Smooth muscle cell (in vitro differentiated cells): ENCODE measurements around the gene APRT. TPM values are rescaled to one million over a fixed set of nuclear protein-coding genes. Genes with fewer than 3 reads are reported as not detected.

ENCODE experiments used
- DNase-seq: peaks from one replicate; lab custom pipeline; 2025; ENCODE audit not compliant: unreplicated experiment; lab: John Stamatoyannopoulos, UW
- H2AFZ ChIP-seq: fragments of 200-600 bp; sonication (generic); 2 replicates; pipeline ENCODE4 v1.6.0; 2016; ENCODE audit warnings: antibody characterized with exemption, low read depth, mild to moderate bottlenecking
- H3F3A ChIP-seq: fragments of 200-600 bp; sonication (generic); 2 replicates; pipeline ENCODE4 v1.6.0; 2017; ENCODE audit warnings: antibody characterized with exemption, low read depth
- H3K27ac ChIP-seq: fragments of 200-600 bp; sonication (generic); 2 replicates; pipeline ENCODE4 v1.5.1; 2016; ENCODE audit warnings: low read depth, mild to moderate bottlenecking
- H3K27me3 ChIP-seq: fragments of 200-600 bp; sonication (generic); 2 replicates; pipeline ENCODE4 v1.6.1; 2016; ENCODE audit warnings: low read depth, mild to moderate bottlenecking
- H3K36me3 ChIP-seq: fragments of 200-600 bp; sonication (generic); 2 replicates; pipeline ENCODE4 v1.5.1; 2016; ENCODE audit warnings: low read depth
- H3K4me1 ChIP-seq: fragments of 200-600 bp; sonication (generic); 2 replicates; pipeline ENCODE4 v1.5.1; 2016; ENCODE audit warnings: low read depth
- H3K4me2 ChIP-seq: fragments of 200-600 bp; sonication (generic); 2 replicates; pipeline ENCODE4 v1.6.0; 2016; ENCODE audit warnings: mild to moderate bottlenecking
- H3K4me3 ChIP-seq: fragments of 200-600 bp; sonication (generic); 2 replicates; pipeline ENCODE4 v1.5.1; 2016; ENCODE audit warnings: mild to moderate bottlenecking
- H3K79me2 ChIP-seq: fragments of 200-600 bp; sonication (generic); 2 replicates; pipeline ENCODE4 v1.6.0; 2016; ENCODE audit warnings: low read depth, mild to moderate bottlenecking
- H3K9ac ChIP-seq: fragments of 200-600 bp; sonication (generic); 2 replicates; pipeline ENCODE4 v1.6.0; 2016; ENCODE audit warnings: low read depth
- H3K9me3 ChIP-seq: fragments of 200-600 bp; sonication (generic); replicated peaks from 2 replicates; pipeline ENCODE4 v1.5.1; 2016; ENCODE audit warnings: low read depth
- H4K20me1 ChIP-seq: fragments of 200-600 bp; sonication (generic); 2 replicates; pipeline ENCODE4 v1.6.0; 2016; ENCODE audit warnings: low read depth
- CTCF ChIP-seq: fragments of 200-600 bp; sonication (generic); IDR thresholded peaks from 2 replicates; pipeline ENCODE4 v1.5.1; 2017; ENCODE audit warnings: borderline replicate concordance, mild to moderate bottlenecking, antibody characterized with exemption; ENCODE audit not compliant: insufficient read depth, poor library complexity, severe bottlenecking
- WGBS: methylation state at CpG from one replicate; pipeline ENCODE4 v1.1.7; 2016; ENCODE audit warnings: low lambda C conversion rate; 5-methylcytosine and 5-hydroxymethylcytosine counted together
- polyA plus RNA-seq: library from polyadenylated mRNA; unstranded; fragments of >200 nt; fragmentation: Nextera tagmentation; extraction: Ambion mirVana; gene quantifications from 2 replicates; pipeline ENCODE4 v1.2.1, GENCODE V29; 2016
- total RNA-seq: library from RNA; depleted of rRNA; stranded (reverse); fragments of >200 nt; gene quantifications from 2 replicates; pipeline ENCODE4 v1.2.3, GENCODE V29; 2014

APRT gene
- total and polyA plus RNA-seq, 2 experiments from 2014 or later, result 143 to 200 TPM

GRCh38 chr16:88830783-88831182 lies 19.1 kb upstream of the APRT start:
- H3F3A ChIP-seq, result no peaks in the 10 kb centered on the region
- no peaks in the 10 kb centered on the region for H4K20me1 ChIP-seq
- H3K27me3 ChIP-seq, result no peaks in the 10 kb centered on the region
- H3K79me2 ChIP-seq, result no peaks in the 10 kb centered on the region
- H3K4me3 ChIP-seq, result no peak overlapping the region
- H2AFZ ChIP-seq, result no peak overlapping the region
- H3K9ac ChIP-seq, result no peak overlapping the region
- H3K4me1 ChIP-seq, result no peaks in the 10 kb centered on the region
- H3K36me3 ChIP-seq, result no peaks in the 10 kb centered on the region
- no peak overlapping the region for H3K27ac ChIP-seq
- H3K4me2 ChIP-seq, result no peak overlapping the region
- no peaks in the 10 kb centered on the region for H3K9me3 ChIP-seq
- DNase-seq, result no peak
- 96% methylated on average over 14 of the region's 14 CpGs for WGBS
- no peak for TF ChIP-seq CTCF

- Histone ChIP-seq H4K20me1 (no peaks in the 10 kb centered on the region), H3K4me2 (no peak overlapping the region), H3K9me3 (no peaks in the 10 kb centered on the region), H3K9ac (no peak overlapping the region), H3K4me1 (no peaks in the 10 kb centered on the region), H3K27ac (no peak overlapping the region), H3K79me2 (no peaks in the 10 kb centered on the region), H3K36me3 (no peaks in the 10 kb centered on the region), H3F3A (no peaks in the 10 kb centered on the region), H3K27me3 (no peaks in the 10 kb centered on the region), H3K4me3 (no peak overlapping the region), H2AFZ (no peak overlapping the region)
- no peak for TF ChIP-seq CTCF
- DNase-seq, result peak; percentile 57
- WGBS, result 57% methylated on average over 11 of the region's 11 CpGs
These were observed 18.5 kb upstream of the APRT start for GRCh38 chr16:88830258-88830657.

GRCh38 chr16:88828711-88829110 lies 17.0 kb upstream of the APRT start:
- Histone ChIP-seq H3K79me2 (no peaks in the 10 kb centered on the region), H3K4me1 (no peaks in the 10 kb centered on the region), H4K20me1 (no peaks in the 10 kb centered on the region), H3K27me3 (no peaks in the 10 kb centered on the region), H2AFZ (no peak overlapping the region), H3K27ac (no peak overlapping the region), H3F3A (no peaks in the 10 kb centered on the region), H3K9ac (no peak overlapping the region), H3K4me3 (no peak overlapping the region), H3K36me3 (no peaks in the 10 kb centered on the region), H3K9me3 (no peaks in the 10 kb centered on the region), H3K4me2 (no peak overlapping the region)
- WGBS, result 92% methylated on average over 20 of the region's 24 CpGs
- no peak for DNase-seq
- no peak for TF ChIP-seq CTCF

- no peak for DNase-seq
- Histone ChIP-seq H2AFZ (no peak overlapping the region), H3F3A (no peaks in the 10 kb centered on the region), H3K27ac (no peak overlapping the region), H3K4me1 (no peaks in the 10 kb centered on the region), H3K9me3 (no peaks in the 10 kb centered on the region), H3K4me2 (no peak overlapping the region), H3K4me3 (no peak overlapping the region), H4K20me1 (no peaks in the 10 kb centered on the region), H3K79me2 (no peaks in the 10 kb centered on the region), H3K27me3 (no peaks in the 10 kb centered on the region), H3K36me3 (no peaks in the 10 kb centered on the region), H3K9ac (no peak overlapping the region)
- TF ChIP-seq CTCF, result no peak
- 95% methylated on average over 21 of the region's 21 CpGs for WGBS
These were observed 16.0 kb upstream of the APRT start for GRCh38 chr16:88827727-88828126.
